ENCODE results near the gene DENND1A. TPM values are rescaled to one million over a fixed set of nuclear protein-coding genes. Genes with fewer than 3 reads are reported as not detected.

Gene DENND1A
- total and polyA plus RNA-seq, 2 donors from 2014 or later, result 16.3 to 19.6 TPM

DNA sequence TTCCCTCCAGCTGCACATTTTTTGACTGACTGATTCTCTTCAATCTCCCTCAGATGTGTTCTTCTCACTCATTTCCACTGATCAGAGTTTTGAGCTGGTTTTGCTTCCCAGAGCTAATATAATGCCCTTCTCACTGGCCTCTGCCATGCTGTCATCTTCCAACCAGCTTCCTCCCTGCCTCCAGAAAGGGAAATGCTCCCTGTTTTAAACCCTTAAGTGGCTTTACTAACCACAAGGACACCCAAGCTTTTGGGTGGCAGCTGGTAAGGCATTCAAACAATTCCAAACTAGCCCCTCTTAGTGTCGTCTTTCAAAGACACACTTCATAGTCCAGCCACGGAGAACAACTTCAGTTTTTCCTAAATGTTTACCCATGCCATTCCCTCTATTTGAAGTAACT, 401.4 kb downstream of the DENND1A start:
- H3K27ac ChIP-seq (ENCODE audit: low read depth in 2 of 2, low read length in 2 of 2), result no peak overlapping the region

DNA sequence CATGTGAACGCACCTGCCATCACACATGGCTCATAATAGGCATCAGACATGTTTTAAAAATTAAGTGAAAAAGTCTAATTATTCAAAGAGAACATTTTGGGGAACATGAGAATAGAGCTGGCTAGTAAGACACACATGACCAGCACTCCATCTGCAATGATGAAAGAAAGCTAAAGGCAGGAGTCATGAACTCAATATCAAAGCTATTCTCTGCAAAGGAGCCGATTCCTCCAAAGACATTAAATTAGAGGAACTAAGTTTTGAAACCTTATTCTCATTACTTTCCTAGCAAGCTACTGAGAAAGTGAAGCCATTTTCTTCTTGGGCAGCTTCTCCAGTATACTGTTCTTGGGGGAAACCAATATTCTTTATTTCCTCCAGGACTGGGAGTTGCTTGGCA, 401.9 kb downstream of the DENND1A start:
- Histone ChIP-seq H3K4me1 (ENCODE audit: control insufficient read depth in 2 of 3, insufficient read depth in 2 of 3, low read depth in 1 of 3, low read length in 3 of 3) (no peaks in the 10 kb centered on the region), H3K4me3 (ENCODE audit: low read length in 3 of 3) (no peak overlapping the region), H3K9me3 (ENCODE audit: control insufficient read depth in 2 of 3, insufficient read depth in 1 of 3, low read length in 3 of 3) (no peaks in the 10 kb centered on the region), H3K36me3 (ENCODE audit: control insufficient read depth in 2 of 3, insufficient read depth in 3 of 3, low read length in 3 of 3) (no peaks in the 10 kb centered on the region), H3K27me3 (ENCODE audit: control insufficient read depth, insufficient read depth, low read length) (no peaks in the 10 kb centered on the region), H3K27ac (ENCODE audit: low read depth in 2 of 2, low read length in 2 of 2) (no peak overlapping the region), H3K9ac (ENCODE audit: low read length in 3 of 3) (no peak overlapping the region)
- DNase-seq (no peak), FAIRE-seq (no peak)
- TF ChIP-seq, protein P1, sequence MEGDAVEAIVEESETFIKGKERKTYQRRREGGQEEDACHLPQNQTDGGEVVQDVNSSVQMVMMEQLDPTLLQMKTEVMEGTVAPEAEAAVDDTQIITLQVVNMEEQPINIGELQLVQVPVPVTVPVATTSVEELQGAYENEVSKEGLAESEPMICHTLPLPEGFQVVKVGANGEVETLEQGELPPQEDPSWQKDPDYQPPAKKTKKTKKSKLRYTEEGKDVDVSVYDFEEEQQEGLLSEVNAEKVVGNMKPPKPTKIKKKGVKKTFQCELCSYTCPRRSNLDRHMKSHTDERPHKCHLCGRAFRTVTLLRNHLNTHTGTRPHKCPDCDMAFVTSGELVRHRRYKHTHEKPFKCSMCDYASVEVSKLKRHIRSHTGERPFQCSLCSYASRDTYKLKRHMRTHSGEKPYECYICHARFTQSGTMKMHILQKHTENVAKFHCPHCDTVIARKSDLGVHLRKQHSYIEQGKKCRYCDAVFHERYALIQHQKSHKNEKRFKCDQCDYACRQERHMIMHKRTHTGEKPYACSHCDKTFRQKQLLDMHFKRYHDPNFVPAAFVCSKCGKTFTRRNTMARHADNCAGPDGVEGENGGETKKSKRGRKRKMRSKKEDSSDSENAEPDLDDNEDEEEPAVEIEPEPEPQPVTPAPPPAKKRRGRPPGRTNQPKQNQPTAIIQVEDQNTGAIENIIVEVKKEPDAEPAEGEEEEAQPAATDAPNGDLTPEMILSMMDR (IDR thresholded peaks at IDR 0.05; ENCODE audit: borderline replicate concordance, extremely low read depth, insufficient read depth), result no peak
- intact Hi-C loops (cut with DNase I), result no loop called here

More for the DNA sequence above, 401.4 kb downstream of the DENND1A start:
- Histone ChIP-seq H3K4me1 (ENCODE audit: control insufficient read depth in 2 of 3, insufficient read depth in 2 of 3, low read depth in 1 of 3, low read length in 3 of 3) (no peaks in the 10 kb centered on the region), H3K9me3 (ENCODE audit: control insufficient read depth in 2 of 3, insufficient read depth in 1 of 3, low read length in 3 of 3) (no peaks in the 10 kb centered on the region), H3K9ac (ENCODE audit: low read length in 3 of 3) (no peak overlapping the region), H3K4me3 (ENCODE audit: low read length in 3 of 3) (no peak overlapping the region), H3K36me3 (ENCODE audit: control insufficient read depth in 2 of 3, insufficient read depth in 3 of 3, low read length in 3 of 3) (no peaks in the 10 kb centered on the region), H3K27me3 (ENCODE audit: control insufficient read depth, insufficient read depth, low read length) (no peaks in the 10 kb centered on the region)
- DNase-seq, result no peak
- FAIRE-seq, result no peak
- TF ChIP-seq, protein P1 (IDR thresholded peaks at IDR 0.05; ENCODE audit: borderline replicate concordance, extremely low read depth, insufficient read depth), result no peak
- intact Hi-C loops (cut with DNase I), result no loop called here

DNA sequence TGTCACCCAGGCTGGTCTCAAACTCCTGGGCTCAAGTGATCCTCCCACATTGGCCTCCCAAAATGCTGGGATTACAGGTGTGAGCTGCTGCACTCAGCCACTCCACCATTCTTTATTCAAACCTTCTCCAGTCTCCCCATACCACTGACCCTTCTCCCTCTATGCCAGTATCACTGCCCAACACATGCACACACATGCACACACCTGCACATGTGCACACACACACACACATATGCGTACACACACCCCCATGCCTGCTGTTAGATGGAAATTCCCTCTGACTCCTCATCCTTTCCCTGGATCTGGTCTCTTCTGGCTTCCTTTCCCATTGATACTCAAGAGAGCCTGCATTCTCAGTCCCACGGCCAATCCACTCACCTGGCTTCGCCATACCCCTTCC, 404.0 kb downstream of the DENND1A start:
- no peak for FAIRE-seq
- no peak overlapping the region for H3K9ac ChIP-seq (ENCODE audit: low read length in 3 of 3)
- TF ChIP-seq, protein P1 (IDR thresholded peaks at IDR 0.05; ENCODE audit: borderline replicate concordance, extremely low read depth, insufficient read depth), result no peak
- no peaks in the 10 kb centered on the region for H3K36me3 ChIP-seq (ENCODE audit: control insufficient read depth in 2 of 3, insufficient read depth in 3 of 3, low read length in 3 of 3)
- no peak for DNase-seq
- H3K27me3 ChIP-seq (ENCODE audit: control insufficient read depth, insufficient read depth, low read length), result no peaks in the 10 kb centered on the region
- H3K4me1 ChIP-seq (ENCODE audit: control insufficient read depth in 2 of 3, insufficient read depth in 2 of 3, low read depth in 1 of 3, low read length in 3 of 3), result no peaks in the 10 kb centered on the region
- H3K27ac ChIP-seq (ENCODE audit: low read depth in 2 of 2, low read length in 2 of 2), result no peak overlapping the region
- no peaks in the 10 kb centered on the region for H3K9me3 ChIP-seq (ENCODE audit: control insufficient read depth in 2 of 3, insufficient read depth in 1 of 3, low read length in 3 of 3)
- intact Hi-C loops (cut with DNase I), result no loop called here
- no peak overlapping the region for H3K4me3 ChIP-seq (ENCODE audit: low read length in 3 of 3)

DNA sequence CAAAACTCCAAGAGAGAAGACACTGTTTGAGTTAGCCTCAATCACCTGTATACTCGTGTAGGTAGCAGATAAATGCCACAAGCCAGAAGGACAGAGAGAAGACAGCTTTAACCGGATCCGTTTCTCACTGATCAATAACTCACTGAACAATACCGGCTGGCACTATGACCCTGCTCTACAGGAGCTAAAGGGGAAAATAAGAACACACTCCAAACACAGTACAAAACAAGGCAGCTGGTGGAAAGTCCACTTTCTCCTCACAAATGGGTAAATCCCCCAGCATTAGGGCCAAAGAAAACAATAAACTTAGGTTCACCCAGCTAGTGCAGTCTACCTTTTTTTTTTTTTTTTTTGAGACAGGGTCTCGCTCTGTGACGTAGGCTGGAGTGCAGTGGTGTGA, 404.5 kb downstream of the DENND1A start:
- Histone ChIP-seq H3K9me3 (ENCODE audit: control insufficient read depth in 2 of 3, insufficient read depth in 1 of 3, low read length in 3 of 3) (no peaks in the 10 kb centered on the region), H3K36me3 (ENCODE audit: control insufficient read depth in 2 of 3, insufficient read depth in 3 of 3, low read length in 3 of 3) (no peaks in the 10 kb centered on the region), H3K4me1 (ENCODE audit: control insufficient read depth in 2 of 3, insufficient read depth in 2 of 3, low read depth in 1 of 3, low read length in 3 of 3) (no peaks in the 10 kb centered on the region), H3K9ac (ENCODE audit: low read length in 3 of 3) (no peak overlapping the region), H3K27ac (ENCODE audit: low read depth in 2 of 2, low read length in 2 of 2) (no peak overlapping the region), H3K27me3 (ENCODE audit: control insufficient read depth, insufficient read depth, low read length) (no peaks in the 10 kb centered on the region), H3K4me3 (ENCODE audit: low read length in 3 of 3) (no peak overlapping the region)
- DNase-seq (no peak), FAIRE-seq (no peak)
- TF ChIP-seq, protein P1 (IDR thresholded peaks at IDR 0.05; ENCODE audit: borderline replicate concordance, extremely low read depth, insufficient read depth), result no peak
- intact Hi-C loops (cut with DNase I), result no loop called here

Measured in kidney (tissue), 14 donors.